ENCODE results near the gene AGAP3. TPM values are rescaled to one million over a fixed set of nuclear protein-coding genes. Genes with fewer than 3 reads are reported as not detected.
A peak's percentile ranks its signal among the peaks of the same experiment; 100 is the strongest.

AGAP3 gene
- total RNA-seq, 1 donor from 2014 or later: 135 TPM

GRCh38 chr7:151101621-151102396 lies 15.5 kb downstream of the AGAP3 start:
- no peaks in the 10 kb centered on the region for H3K27me3 Mint-ChIP-seq (ENCODE audit: unreplicated experiment)
- no peak for DNase-seq (ENCODE audit: extremely low spot score, unreplicated experiment)
- peaks cover 2% of the 10 kb centered on the region for H3K36me3 Mint-ChIP-seq (ENCODE audit: unreplicated experiment)
- H3K4me1 Mint-ChIP-seq (ENCODE audit: unreplicated experiment): peaks cover 46% of the 10 kb centered on the region
- no peak overlapping the region for H3K27ac Mint-ChIP-seq (ENCODE audit: unreplicated experiment)
- no peak for TF ChIP-seq CTCF (IDR thresholded peaks at IDR 0.05)
- no peak overlapping the region for H3K4me3 Mint-ChIP-seq (ENCODE audit: unreplicated experiment)
- no peaks in the 10 kb centered on the region for H3K9me3 Mint-ChIP-seq (ENCODE audit: unreplicated experiment)

- no peak for TF ChIP-seq CTCF (IDR thresholded peaks at IDR 0.05)
- peaks cover 2% of the 10 kb centered on the region for H3K36me3 Mint-ChIP-seq (ENCODE audit: unreplicated experiment)
- no peak overlapping the region for H3K27ac Mint-ChIP-seq (ENCODE audit: unreplicated experiment)
- no peak for DNase-seq (ENCODE audit: extremely low spot score, unreplicated experiment)
- no peak overlapping the region for H3K4me3 Mint-ChIP-seq (ENCODE audit: unreplicated experiment)
- H3K27me3 Mint-ChIP-seq (ENCODE audit: unreplicated experiment): no peaks in the 10 kb centered on the region
- H3K9me3 Mint-ChIP-seq (ENCODE audit: unreplicated experiment): no peaks in the 10 kb centered on the region
- peaks cover 41% of the 10 kb centered on the region for H3K4me1 Mint-ChIP-seq (ENCODE audit: unreplicated experiment)
These were observed 16.7 kb downstream of the AGAP3 start for GRCh38 chr7:151102991-151103390.

- Mint-ChIP-seq H3K4me3 (ENCODE audit: unreplicated experiment) (no peak overlapping the region), H3K9me3 (ENCODE audit: unreplicated experiment) (no peaks in the 10 kb centered on the region), H3K27me3 (ENCODE audit: unreplicated experiment) (no peaks in the 10 kb centered on the region)
These were observed 17.7 kb downstream of the AGAP3 start for GRCh38 chr7:151103973-151104372.

GRCh38 chr7:151104411-151105235 lies 18.3 kb downstream of the AGAP3 start:
- Mint-ChIP-seq H3K9me3 (ENCODE audit: unreplicated experiment) (no peaks in the 10 kb centered on the region), H3K4me1 (ENCODE audit: unreplicated experiment) (peaks cover 42% of the 10 kb centered on the region), H3K36me3 (ENCODE audit: unreplicated experiment) (peaks cover 2% of the 10 kb centered on the region), H3K27ac (ENCODE audit: unreplicated experiment) (peak overlapping the region; percentile 46), H3K27me3 (ENCODE audit: unreplicated experiment) (no peaks in the 10 kb centered on the region), H3K4me3 (ENCODE audit: unreplicated experiment) (no peak overlapping the region)
- DNase-seq (ENCODE audit: extremely low spot score, unreplicated experiment): no peak
- TF ChIP-seq CTCF (IDR thresholded peaks at IDR 0.05): no peak

More at GRCh38 chr7:151103973-151104372, 17.7 kb downstream of the AGAP3 start:
- TF ChIP-seq CTCF (IDR thresholded peaks at IDR 0.05): no peak
- peaks cover 41% of the 10 kb centered on the region for H3K4me1 Mint-ChIP-seq (ENCODE audit: unreplicated experiment)
- no peak for DNase-seq (ENCODE audit: extremely low spot score, unreplicated experiment)
- peaks cover 2% of the 10 kb centered on the region for H3K36me3 Mint-ChIP-seq (ENCODE audit: unreplicated experiment)
- peak overlapping the region; percentile 46 for H3K27ac Mint-ChIP-seq (ENCODE audit: unreplicated experiment)

GRCh38 chr7:151107882-151108281 lies 21.6 kb downstream of the AGAP3 start:
- Mint-ChIP-seq H3K27me3 (ENCODE audit: unreplicated experiment) (no peaks in the 10 kb centered on the region), H3K36me3 (ENCODE audit: unreplicated experiment) (no peaks in the 10 kb centered on the region), H3K4me3 (ENCODE audit: unreplicated experiment) (no peak overlapping the region), H3K27ac (ENCODE audit: unreplicated experiment) (no peak overlapping the region), H3K9me3 (ENCODE audit: unreplicated experiment) (no peaks in the 10 kb centered on the region), H3K4me1 (ENCODE audit: unreplicated experiment) (peaks cover 45% of the 10 kb centered on the region)
- TF ChIP-seq CTCF (IDR thresholded peaks at IDR 0.05): no peak
- DNase-seq (ENCODE audit: extremely low spot score, unreplicated experiment): no peak
